SK-N-SH (cell line): ENCODE results near the gene DBH.

Experiments
- FOXJ3 ChIP-seq: sonication (generic); formaldehyde crosslinking; IDR thresholded peaks from 2 replicates; pipeline ENCODE4 v1.5.1; 2020; ENCODE audit warnings: mild to moderate bottlenecking, missing genetic modification reagents
- GABPA ChIP-seq: IDR thresholded peaks from 2 replicates; pipeline ENCODE4 v1.4.0; 2012; ENCODE audit warnings: low read depth, mild to moderate bottlenecking
- IRF3 ChIP-seq: fragments of 150-350 bp; IDR thresholded peaks from 2 replicates; pipeline ENCODE4 v1.6.1; 2016; ENCODE audit warnings: mild to moderate bottlenecking, low read depth, low read length
- NRF1 ChIP-seq: IDR thresholded peaks from 2 replicates; pipeline ENCODE4 v1.6.1; 2012; ENCODE audit warnings: low read depth, mild to moderate bottlenecking, low read length
- PBX3 ChIP-seq: IDR thresholded peaks from 2 replicates; pipeline ENCODE4; 2012
- RCOR1 ChIP-seq: fragments of 150-350 bp; IDR thresholded peaks from 2 replicates; pipeline ENCODE4 v1.6.1; 2017; ENCODE audit warnings: antibody characterized with exemption, low read length
- RFX5 ChIP-seq: IDR thresholded peaks from 2 replicates; pipeline ENCODE4 v1.6.1; 2012; ENCODE audit warnings: mild to moderate bottlenecking, improper control_type of control experiment, low read length
- TAF1 ChIP-seq: IDR thresholded peaks from 2 replicates; pipeline ENCODE4 v1.6.1; 2012; ENCODE audit warnings: low read depth, mild to moderate bottlenecking, low read length, moderate library complexity, borderline replicate concordance
- TCF12 ChIP-seq: IDR thresholded peaks from 2 replicates; pipeline ENCODE4 v1.4.0; 2012
- USF2 ChIP-seq: fragments of 150-350 bp; IDR thresholded peaks from 2 replicates; pipeline ENCODE4 v1.6.1; 2017; ENCODE audit warnings: antibody characterized with exemption, low read length, low read depth, borderline replicate concordance
- TF ChIP-seq, protein P1 (sequence below): fragments of 200-600 bp; sonication (generic); IDR thresholded peaks from 2 replicates; pipeline ENCODE4 v1.6.1; 2017; ENCODE audit warnings: antibody characterized with exemption, mild to moderate bottlenecking, moderate library complexity
- TF ChIP-seq, protein P2 (sequence below): IDR thresholded peaks from 2 replicates; pipeline ENCODE4 v1.4.0; 2012; ENCODE audit warnings: low read depth

GRCh38 chr9:133708246-133709014, 72.3 kb downstream of the DBH start:
- TF ChIP-seq, protein P1, sequence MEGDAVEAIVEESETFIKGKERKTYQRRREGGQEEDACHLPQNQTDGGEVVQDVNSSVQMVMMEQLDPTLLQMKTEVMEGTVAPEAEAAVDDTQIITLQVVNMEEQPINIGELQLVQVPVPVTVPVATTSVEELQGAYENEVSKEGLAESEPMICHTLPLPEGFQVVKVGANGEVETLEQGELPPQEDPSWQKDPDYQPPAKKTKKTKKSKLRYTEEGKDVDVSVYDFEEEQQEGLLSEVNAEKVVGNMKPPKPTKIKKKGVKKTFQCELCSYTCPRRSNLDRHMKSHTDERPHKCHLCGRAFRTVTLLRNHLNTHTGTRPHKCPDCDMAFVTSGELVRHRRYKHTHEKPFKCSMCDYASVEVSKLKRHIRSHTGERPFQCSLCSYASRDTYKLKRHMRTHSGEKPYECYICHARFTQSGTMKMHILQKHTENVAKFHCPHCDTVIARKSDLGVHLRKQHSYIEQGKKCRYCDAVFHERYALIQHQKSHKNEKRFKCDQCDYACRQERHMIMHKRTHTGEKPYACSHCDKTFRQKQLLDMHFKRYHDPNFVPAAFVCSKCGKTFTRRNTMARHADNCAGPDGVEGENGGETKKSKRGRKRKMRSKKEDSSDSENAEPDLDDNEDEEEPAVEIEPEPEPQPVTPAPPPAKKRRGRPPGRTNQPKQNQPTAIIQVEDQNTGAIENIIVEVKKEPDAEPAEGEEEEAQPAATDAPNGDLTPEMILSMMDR: no peak
- TF ChIP-seq RCOR1 (no peak), NRF1 (no peak), TCF12 (no peak), RFX5 (no peak), PBX3 (no peak), IRF3 (no peak), GABPA (no peak), FOXJ3 (no peak), USF2 (no peak), TAF1 (no peak)
- TF ChIP-seq, protein P2, sequence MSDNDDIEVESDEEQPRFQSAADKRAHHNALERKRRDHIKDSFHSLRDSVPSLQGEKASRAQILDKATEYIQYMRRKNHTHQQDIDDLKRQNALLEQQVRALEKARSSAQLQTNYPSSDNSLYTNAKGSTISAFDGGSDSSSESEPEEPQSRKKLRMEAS: no peak
